Islet of Langerhans (tissue), 1 donor: Measurements from ENCODE around the gene CAB39.

Experiments
- FAIRE-seq: peaks from one replicate; lab custom pipeline; 2011; peaks lifted over from hg19 to GRCh38; lab: Jason Lieb, UNC

The CAB39 gene

GRCh38 chr2:230864122-230864604 lies 151.5 kb downstream of the CAB39 start:
- no peak for FAIRE-seq

- no peak for FAIRE-seq
These were observed 152.1 kb downstream of the CAB39 start, which contains the start of gene ITM2C for GRCh38 chr2:230864605-230865306. Gene ITM2C (plus strand): TSS chr2:230864942. CDS start chr2:230865026, 84 bp downstream.

GRCh38 chr2:230865307-230865765 lies 152.7 kb downstream of the CAB39 start:
- no peak for FAIRE-seq

GRCh38 chr2:230865766-230866755 lies 153.4 kb downstream of the CAB39 start:
- no peak for FAIRE-seq

DNA sequence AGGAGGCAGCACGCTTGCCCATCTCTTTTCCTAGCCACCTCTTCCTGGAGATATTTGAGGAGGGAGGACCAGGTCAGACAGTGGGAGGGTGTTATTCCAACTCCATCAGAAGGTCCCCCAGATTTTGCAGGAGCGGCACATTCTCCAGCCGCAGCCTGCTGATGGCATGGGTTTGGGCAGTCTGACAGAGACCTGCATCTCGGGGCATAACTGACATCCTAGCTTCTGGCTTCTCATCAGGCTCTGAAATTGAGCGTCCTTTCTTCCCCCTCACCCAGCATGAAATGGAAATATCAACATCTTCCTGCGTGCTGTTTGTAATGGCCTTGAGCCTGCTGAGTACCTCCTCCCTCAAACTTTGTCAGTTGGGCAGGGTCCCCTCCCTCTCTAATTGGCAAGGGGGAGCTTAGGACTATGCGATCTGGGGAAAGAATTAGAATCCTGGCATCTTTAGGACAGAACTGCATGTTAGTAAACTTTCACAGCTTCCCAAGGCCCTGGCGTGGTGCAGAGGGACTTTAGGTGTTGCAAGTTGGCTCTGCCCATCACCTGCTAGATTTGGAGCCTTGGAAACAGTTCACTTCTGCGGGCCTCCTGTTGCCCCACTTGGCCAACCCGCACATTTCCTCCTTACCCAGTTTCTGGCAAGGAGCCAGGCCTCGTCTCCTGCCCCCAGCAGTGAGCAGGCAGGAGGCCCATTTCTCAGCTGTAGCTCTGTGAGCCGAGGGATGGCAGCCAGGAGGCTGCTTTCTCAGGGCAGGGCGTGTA lies 154.3 kb downstream of the CAB39 start:
- FAIRE-seq = no peak

- FAIRE-seq = no peak
These were observed 155.7 kb downstream of the CAB39 start for GRCh38 chr2:230868161-230868946.

DNA sequence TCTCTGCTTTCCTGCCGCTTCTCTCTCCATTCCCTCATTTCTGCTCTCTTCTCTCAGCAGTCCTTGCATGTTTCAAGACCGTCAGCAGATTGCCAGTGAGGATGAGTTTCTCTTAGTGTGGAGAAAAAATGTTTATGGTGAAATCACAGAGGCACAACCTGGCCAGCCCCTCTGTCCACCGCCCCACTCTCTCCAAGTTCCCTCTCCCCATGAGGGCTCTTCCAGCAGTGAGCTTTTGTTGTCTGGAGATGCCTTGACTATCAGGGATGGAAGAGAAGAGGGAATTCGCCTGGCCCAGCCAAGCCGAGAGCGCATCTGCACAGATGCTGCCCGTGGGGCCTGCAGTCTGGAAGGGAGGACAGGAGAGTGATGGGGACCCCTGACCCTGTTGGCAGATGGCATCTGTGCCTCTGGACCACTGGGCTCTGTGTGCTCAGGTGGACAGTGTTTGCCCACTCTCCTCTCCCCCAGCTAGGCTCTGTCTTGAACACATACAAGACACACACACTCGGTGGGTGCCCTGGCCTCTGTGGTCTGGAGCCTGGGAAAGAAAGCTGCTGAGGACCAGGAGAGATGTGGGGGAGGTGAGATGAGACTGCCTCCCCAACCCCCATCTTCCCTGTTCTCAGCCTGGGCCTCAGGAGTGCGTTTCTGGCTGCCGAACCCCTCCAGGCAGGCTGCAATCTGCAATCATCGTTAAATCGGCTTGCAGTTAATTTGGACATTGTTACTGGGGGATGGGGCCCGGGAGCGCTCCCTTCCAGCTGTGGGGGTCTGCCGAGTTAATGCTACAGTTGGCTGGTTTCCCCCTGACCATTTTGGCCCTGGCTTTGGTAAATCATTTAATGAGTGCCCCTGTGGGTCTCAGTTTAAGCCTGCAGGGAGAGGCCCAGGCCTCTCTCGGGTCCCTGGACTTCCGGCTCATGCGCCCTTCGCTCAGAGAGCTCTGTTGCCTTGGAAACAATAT lies 156.6 kb downstream of the CAB39 start:
- FAIRE-seq = no peak

- no peak for FAIRE-seq
These were observed 157.4 kb downstream of the CAB39 start for GRCh38 chr2:230869914-230870543.
